ENCODE measurements around the gene NPC1.
"Not testable (repeated sequence)": the region's sequence is repeated elsewhere in the genome, so short reads cannot be mapped to it uniquely, and the experiment has no call there.

Gene NPC1

GRCh38 chr18:23608211-23608610, 21.9 kb upstream of the NPC1 start:
- no peak for DNase-seq

- no peak for DNase-seq
Measured at GRCh38 chr18:23605941-23606340, 19.6 kb upstream of the NPC1 start.

GRCh38 chr18:23599809-23600208, 13.5 kb upstream of the NPC1 start:
- no peak for DNase-seq

- DNase-seq, result no peak
Measured at GRCh38 chr18:23596183-23596582, 9.9 kb upstream of the NPC1 start.

GRCh38 chr18:23595591-23595990, 9.3 kb upstream of the NPC1 start:
- no peak for DNase-seq

- no peak for DNase-seq
Measured at GRCh38 chr18:23593720-23594119, 7.4 kb upstream of the NPC1 start.

GRCh38 chr18:23592911-23593310, 6.6 kb upstream of the NPC1 start:
- no peak for DNase-seq

GRCh38 chr18:23591011-23591410, 4.7 kb upstream of the NPC1 start:
- DNase-seq, result no peak

GRCh38 chr18:23588836-23589560, 2.7 kb upstream of the NPC1 start:
- DNase-seq, result no peak

- DNase-seq, result no peak
Measured at GRCh38 chr18:23587220-23587642, 925 bp upstream of the NPC1 start.

- DNase-seq, result no peak
Measured at GRCh38 chr18:23585897-23586248, 433 bp downstream of the NPC1 start.

GRCh38 chr18:23585007-23585871, 1.1 kb downstream of the NPC1 start:
- peak; percentile 14 for DNase-seq

- no peak for DNase-seq
Measured at GRCh38 chr18:23584019-23584983, 2.0 kb downstream of the NPC1 start.

GRCh38 chr18:23583071-23583865, 3.0 kb downstream of the NPC1 start:
- no peak for DNase-seq

GRCh38 chr18:23580677-23581367, 5.5 kb downstream of the NPC1 start:
- no peak for DNase-seq

GRCh38 chr18:23578891-23579653, 7.2 kb downstream of the NPC1 start:
- no peak for DNase-seq

- DNase-seq, result no peak
Measured at GRCh38 chr18:23578067-23578701, 8.1 kb downstream of the NPC1 start.

- not testable (repeated sequence) for DNase-seq
Measured at GRCh38 chr18:23577521-23577920, 8.8 kb downstream of the NPC1 start.

- DNase-seq, result no peak
Measured at GRCh38 chr18:23575309-23575651, 11.0 kb downstream of the NPC1 start.

GRCh38 chr18:23574611-23575308, 11.5 kb downstream of the NPC1 start:
- no peak for DNase-seq

Data from stimulated activated CD4-positive, alpha-beta T cell treated with anti-CD3 and anti-CD28 coated beads, Interleukin-15, amount 100 ng/mL, for 24 hours (primary cell).